ENCODE results near the gene CD300LB.

GRCh38 chr17:74481621-74482020 is 49.7 kb downstream of the CD300LB start:
- no peak for TF ChIP-seq CTCF (conservative IDR thresholded peaks at IDR 0.05; ENCODE audit: low read length)
- TF ChIP-seq EZH2phosphoT487 (IDR thresholded peaks at IDR 0.05; ENCODE audit: borderline replicate concordance, low read depth, low read length) = no peak

All from OCI-LY7 (cell line).